Neural cell (in vitro differentiated cells): ENCODE results near the gene CYP4F12. TPM values are rescaled to one million over a fixed set of nuclear protein-coding genes. Genes with fewer than 3 reads are reported as not detected.

ENCODE experiments used
- H2AFZ ChIP-seq: fragments of 200-600, 300-800 bp; sonication (generic), shearing (Covaris generic); 2 replicates; pipeline ENCODE4 v1.6.0; 2014; ENCODE audit warnings: low read depth, mild to moderate bottlenecking, antibody characterized with exemption, low read length, moderate library complexity
- H3F3A ChIP-seq: fragments of 200-600 bp; shearing (Covaris generic); 2 replicates; pipeline ENCODE4 v1.6.1; 2016; ENCODE audit warnings: mild to moderate bottlenecking, moderate library complexity, mixed read lengths, antibody characterized with exemption, low read length; ENCODE audit not compliant: insufficient read depth, poor library complexity, severe bottlenecking
- H3K27ac ChIP-seq: fragments of 200-600, 300-800 bp; sonication (generic), shearing (Covaris generic); 2 replicates; pipeline ENCODE4 v1.5.1; 2014; ENCODE audit warnings: mild to moderate bottlenecking, low read length, moderate library complexity
- H3K27me3 ChIP-seq: fragments of 300-800, 200-600 bp; sonication (generic), shearing (Covaris generic); 2 replicates; pipeline ENCODE4 v1.6.0; 2014; ENCODE audit warnings: mild to moderate bottlenecking, low read depth, low read length, moderate library complexity; ENCODE audit not compliant: insufficient read depth
- H3K36me3 ChIP-seq: fragments of 300-800, 200-600 bp; sonication (generic), shearing (Covaris generic); 2 replicates; pipeline ENCODE4 v1.5.1; 2014; ENCODE audit warnings: mild to moderate bottlenecking, antibody characterized with exemption, low read length, moderate library complexity; ENCODE audit not compliant: insufficient read depth
- H3K4me2 ChIP-seq: fragments of 300-800, 200-600 bp; sonication (generic), shearing (Covaris generic); 2 replicates; pipeline ENCODE4 v1.6.0; 2014; ENCODE audit warnings: mild to moderate bottlenecking, low read length
- H3K4me3 ChIP-seq: fragments of 300-800, 200-600 bp; sonication (generic), shearing (Covaris generic); 2 replicates; pipeline ENCODE4 v1.5.1; 2014; ENCODE audit warnings: mild to moderate bottlenecking, low read length, moderate library complexity
- H3K79me2 ChIP-seq: fragments of 200-600 bp; shearing (Covaris generic); replicated peaks from 2 replicates; pipeline ENCODE4 v1.6.0; 2014; ENCODE audit warnings: mild to moderate bottlenecking, low read length, moderate library complexity; ENCODE audit not compliant: insufficient read depth
- H3K9ac ChIP-seq: fragments of 300-800, 200-600 bp; sonication (generic), shearing (Covaris generic); 2 replicates; pipeline ENCODE4 v1.6.1; 2016; ENCODE audit warnings: mild to moderate bottlenecking, low read length, mixed read lengths
- H3K9me2 ChIP-seq: fragments of 200-600 bp; shearing (Covaris generic); 2 replicates; pipeline ENCODE4 v1.6.1; 2016; ENCODE audit warnings: mild to moderate bottlenecking, low read length, mixed read lengths; ENCODE audit not compliant: insufficient read depth
- H3K9me3 ChIP-seq: fragments of 200-600, 300-800 bp; sonication (generic), shearing (Covaris generic); 2 replicates; pipeline ENCODE4 v1.6.1; 2016; ENCODE audit warnings: mild to moderate bottlenecking, mixed run types, low read length, moderate library complexity, mixed read lengths
- H4K20me1 ChIP-seq: fragments of 200-600 bp; shearing (Covaris generic); 2 replicates; pipeline ENCODE4 v1.6.1; 2016; ENCODE audit warnings: mild to moderate bottlenecking, mixed run types; ENCODE audit not compliant: insufficient read depth
- CTCF ChIP-seq: fragments of 450-650 bp; IDR thresholded peaks from 2 replicates; pipeline ENCODE4 v1.5.1; 2014; ENCODE audit warnings: antibody characterized with exemption, mild to moderate bottlenecking, moderate library complexity; ENCODE audit not compliant: poor library complexity, severe bottlenecking
- EP300 ChIP-seq: fragments of 450-650 bp; conservative IDR thresholded peaks from 2 replicates; pipeline ENCODE4 v1.6.1; 2014; ENCODE audit warnings: antibody characterized with exemption, mild to moderate bottlenecking, moderate library complexity; ENCODE audit not compliant: poor library complexity, severe bottlenecking
- EZH2 ChIP-seq: fragments of 200-600, 300-800 bp; shearing (Covaris generic), sonication (generic); IDR thresholded peaks from 2 replicates; pipeline ENCODE4 v1.6.1; 2014; ENCODE audit warnings: antibody characterized with exemption, low read length, borderline replicate concordance, mild to moderate bottlenecking; ENCODE audit not compliant: insufficient read depth, poor library complexity, severe bottlenecking
- MXI1 ChIP-seq: fragments of 450-650 bp; conservative IDR thresholded peaks from 2 replicates; pipeline ENCODE4 v1.6.1; 2014; ENCODE audit warnings: antibody characterized with exemption, mild to moderate bottlenecking; ENCODE audit not compliant: poor library complexity, severe bottlenecking
- POLR2AphosphoS5 ChIP-seq: IDR thresholded peaks from 2 replicates; pipeline ENCODE4 v1.6.1; 2012
- RAD21 ChIP-seq: fragments of 450-650 bp; conservative IDR thresholded peaks from 2 replicates; pipeline ENCODE4 v1.6.1; 2014; ENCODE audit warnings: antibody characterized with exemption, mild to moderate bottlenecking, moderate library complexity
- REST ChIP-seq: IDR thresholded peaks from 2 replicates; pipeline ENCODE4 v1.6.1; 2012; ENCODE audit warnings: borderline replicate concordance
- SMC3 ChIP-seq: fragments of 450-650 bp; conservative IDR thresholded peaks from 2 replicates; pipeline ENCODE4 v1.6.1; 2014; ENCODE audit warnings: antibody characterized with exemption, mild to moderate bottlenecking, moderate library complexity; ENCODE audit not compliant: poor library complexity
- TAF1 ChIP-seq: IDR thresholded peaks from 2 replicates; pipeline ENCODE4 v1.6.1; 2012; ENCODE audit warnings: low read depth
- polyA plus RNA-seq: library from polyadenylated mRNA; depleted of rRNA; stranded (reverse); fragments of >200 nt; gene quantifications from 2 replicates; pipeline ENCODE4 v1.2.3, GENCODE V29; 2014

The CYP4F12 gene
- polyA plus RNA-seq, 1 donor from 2014 or later: not detected

GRCh38 chr19:15669440-15669839, 3.4 kb upstream of the CYP4F12 start:
- H3K36me3 ChIP-seq: no peaks in the 10 kb centered on the region
- H3K9me3 ChIP-seq: peaks cover 10% of the 10 kb centered on the region
- H4K20me1 ChIP-seq: no peaks in the 10 kb centered on the region
- H3K27ac ChIP-seq: no peak overlapping the region
- TF ChIP-seq TAF1: no peak
- no peak for TF ChIP-seq RAD21
- TF ChIP-seq EZH2: no peak
- TF ChIP-seq POLR2AphosphoS5: no peak
- no peak for TF ChIP-seq REST
- TF ChIP-seq SMC3: no peak
- no peak for TF ChIP-seq MXI1
- no peak for TF ChIP-seq EP300
- no peak for TF ChIP-seq CTCF
- no peak overlapping the region for H3K4me3 ChIP-seq
- no peaks in the 10 kb centered on the region for H3K27me3 ChIP-seq
- H3F3A ChIP-seq: no peaks in the 10 kb centered on the region
- H3K4me2 ChIP-seq: no peak overlapping the region
- no peak overlapping the region for H3K9ac ChIP-seq
- H3K9me2 ChIP-seq: no peaks in the 10 kb centered on the region
- no peak overlapping the region for H2AFZ ChIP-seq
- H3K79me2 ChIP-seq: no peaks in the 10 kb centered on the region

GRCh38 chr19:15669891-15670290, 3.0 kb upstream of the CYP4F12 start:
- no peak overlapping the region for H2AFZ ChIP-seq
- H3K36me3 ChIP-seq: no peaks in the 10 kb centered on the region
- no peaks in the 10 kb centered on the region for H3F3A ChIP-seq
- H3K9me3 ChIP-seq: peaks cover 10% of the 10 kb centered on the region
- H3K9ac ChIP-seq: no peak overlapping the region
- H3K4me3 ChIP-seq: no peak overlapping the region
- H3K79me2 ChIP-seq: no peaks in the 10 kb centered on the region
- H3K9me2 ChIP-seq: no peaks in the 10 kb centered on the region
- no peak overlapping the region for H3K27ac ChIP-seq
- H4K20me1 ChIP-seq: no peaks in the 10 kb centered on the region
- TF ChIP-seq CTCF: no peak
- TF ChIP-seq EZH2: no peak
- no peak for TF ChIP-seq SMC3
- TF ChIP-seq POLR2AphosphoS5: no peak
- no peak for TF ChIP-seq TAF1
- no peak for TF ChIP-seq RAD21
- no peak for TF ChIP-seq EP300
- no peak for TF ChIP-seq MXI1
- TF ChIP-seq REST: no peak
- no peaks in the 10 kb centered on the region for H3K27me3 ChIP-seq
- H3K4me2 ChIP-seq: no peak overlapping the region
